HG03103 (cell line): ENCODE data around the gene LBH.

ENCODE experiments used
- ATAC-seq: cut with Tn5 transposase; IDR thresholded peaks from one replicate; pipeline ENCODE4 v1.9.1; 2021; ENCODE audit warnings: low read depth; ENCODE audit not compliant: unreplicated experiment

LBH gene

GRCh38 chr2:30300456-30301221 lies 69.3 kb downstream of the LBH start:
- no peak for ATAC-seq

- ATAC-seq: no peak
Observed at GRCh38 chr2:30301551-30301950, 70.2 kb downstream of the LBH start.

- ATAC-seq: no peak
Observed at GRCh38 chr2:30302566-30302965, 71.2 kb downstream of the LBH start.

GRCh38 chr2:30303095-30303494 lies 71.8 kb downstream of the LBH start:
- ATAC-seq: no peak

- no peak for ATAC-seq
Observed at GRCh38 chr2:30305235-30305634, 73.9 kb downstream of the LBH start.

- ATAC-seq: no peak
Observed at GRCh38 chr2:30306522-30306921, 75.2 kb downstream of the LBH start.

- no peak for ATAC-seq
Observed at GRCh38 chr2:30308280-30308679, 76.9 kb downstream of the LBH start.
